Esophagus squamous epithelium (tissue), 4 donors: ENCODE measurements around the gene SV2B.

Source experiments
- CTCF ChIP-seq, 6 experiments: fragments of 450-650 bp in 4 of 6; fragments of 200-600 bp in 2 of 6; sonication (generic) in 2 of 6; IDR thresholded peaks; one replicate each; pipeline ENCODE4 v1.5.1; 2016 to 2019; ENCODE audit warnings: antibody characterized with exemption in 6 of 6, mild to moderate bottlenecking in 4 of 6, moderate library complexity in 4 of 6
- POLR2A ChIP-seq, 4 donors: fragments of 450-650 bp; IDR thresholded peaks; one replicate each; pipeline ENCODE4 v1.6.1; 2017; ENCODE audit warnings: antibody characterized with exemption in 4 of 4, mild to moderate bottlenecking in 4 of 4, moderate library complexity in 3 of 4

- TF ChIP-seq CTCF (IDR thresholded peaks at IDR 0.05): no peak
- no peak for TF ChIP-seq POLR2A (IDR thresholded peaks at IDR 0.05)
Observed at GRCh38 chr15:91282486-91282885, 182.4 kb downstream of the SV2B start.
